SK-N-SH treated with all-trans-retinoic acid at 6 μM for 48 hours (cell line): Measurements from ENCODE around the gene TOPBP1.

Source experiments
- ATAC-seq: fragments of 200-7000 bp; cut with Tn5 transposase; 3 replicates; pipeline ENCODE4 v1.9.1; 2020; ENCODE audit warnings: mild to moderate bottlenecking, moderate library complexity
- ARNTL ChIP-seq: fragments of 450-650 bp; formaldehyde crosslinking; IDR thresholded peaks from 2 replicates; pipeline ENCODE4 v1.5.0; 2020; ENCODE audit warnings: low read depth, mild to moderate bottlenecking, moderate library complexity, borderline replicate concordance
- BACH2 ChIP-seq: fragments of 250-450 bp; sonication (Bioruptor Pico); IDR thresholded peaks from 2 replicates; pipeline ENCODE4 v1.9.0; 2021; ENCODE audit warnings: mild to moderate bottlenecking, borderline replicate concordance
- CREB5 ChIP-seq: fragments of 250-450 bp; sonication (Bioruptor Pico); IDR thresholded peaks from 2 replicates; pipeline ENCODE4 v1.5.1; 2020; ENCODE audit warnings: low read depth, mild to moderate bottlenecking, moderate library complexity
- CSDC2 ChIP-seq: fragments of 250-450 bp; sonication (Bioruptor Pico); IDR thresholded peaks from 2 replicates; pipeline ENCODE4 v1.5.0; 2020; ENCODE audit warnings: mild to moderate bottlenecking, moderate library complexity
- ESRRG ChIP-seq: fragments of 250-450 bp; sonication (Bioruptor Pico); IDR thresholded peaks from 2 replicates; pipeline ENCODE4 v1.6.1; 2021; ENCODE audit warnings: mild to moderate bottlenecking
- GLIS3 ChIP-seq: fragments of 250-450 bp; sonication (Bioruptor Pico); IDR thresholded peaks from 2 replicates; pipeline ENCODE4 v1.5.0; 2020; ENCODE audit warnings: mild to moderate bottlenecking, moderate library complexity
- ISL1 ChIP-seq: fragments of 250-450 bp; sonication (Bioruptor Pico); IDR thresholded peaks from 2 replicates; pipeline ENCODE4 v2.1.2; 2022; ENCODE audit warnings: mild to moderate bottlenecking, moderate library complexity
- TCF4 ChIP-seq: fragments of 250-450 bp; sonication (Bioruptor Pico); IDR thresholded peaks from 2 replicates; pipeline ENCODE4 v1.8.0; 2021; ENCODE audit warnings: mild to moderate bottlenecking, moderate library complexity, borderline replicate concordance
- TOX ChIP-seq: fragments of 250-450 bp; sonication (Bioruptor Pico); IDR thresholded peaks from 2 replicates; pipeline ENCODE4 v1.8.0; 2021; ENCODE audit warnings: mild to moderate bottlenecking, moderate library complexity, borderline replicate concordance
- TSHZ2 ChIP-seq: fragments of 250-450 bp; sonication (Bioruptor Pico); IDR thresholded peaks from 2 replicates; pipeline ENCODE4 v1.5.0; 2020; ENCODE audit warnings: mild to moderate bottlenecking, moderate library complexity
- ZC3H10 ChIP-seq: fragments of 250-450 bp; sonication (Bioruptor Pico); IDR thresholded peaks from 2 replicates; pipeline ENCODE4 v1.5.1; 2021; ENCODE audit warnings: mild to moderate bottlenecking, moderate library complexity
- ZFP3 ChIP-seq: fragments of 250-450 bp; sonication (Bioruptor Pico); IDR thresholded peaks from 2 replicates; pipeline ENCODE4 v1.5.0; 2020; ENCODE audit warnings: mild to moderate bottlenecking, moderate library complexity
- ZFP30 ChIP-seq: fragments of 450-650 bp; formaldehyde crosslinking; IDR thresholded peaks from 2 replicates; pipeline ENCODE4 v1.5.0; 2022; ENCODE audit warnings: mild to moderate bottlenecking, moderate library complexity
- ZNF565 ChIP-seq: fragments of 450-650 bp; formaldehyde crosslinking; conservative IDR thresholded peaks from 2 replicates; pipeline ENCODE4 v1.5.0; 2020; ENCODE audit warnings: low read depth, mild to moderate bottlenecking, moderate library complexity
- ZNF70 ChIP-seq: fragments of 450-650 bp; formaldehyde crosslinking; IDR thresholded peaks from 2 replicates; pipeline ENCODE4 v1.5.0; 2020; ENCODE audit warnings: mild to moderate bottlenecking, moderate library complexity
- ZNF8 ChIP-seq: fragments of 450-650 bp; formaldehyde crosslinking; IDR thresholded peaks from 2 replicates; pipeline ENCODE4 v1.5.0; 2020; ENCODE audit warnings: mild to moderate bottlenecking, moderate library complexity
- TF ChIP-seq, protein P1 (sequence below): fragments of 250-450 bp; sonication (Bioruptor Pico); IDR thresholded peaks from 2 replicates; pipeline ENCODE4 v1.8.0; 2021; ENCODE audit warnings: low read depth, mild to moderate bottlenecking, moderate library complexity, borderline replicate concordance
- TF ChIP-seq, protein P2 (sequence below): fragments of 250-450 bp; sonication (Bioruptor Pico); IDR thresholded peaks from 2 replicates; pipeline ENCODE4 v1.8.0; 2020; ENCODE audit warnings: mild to moderate bottlenecking, moderate library complexity, borderline replicate concordance

The TOPBP1 gene

GRCh38 chr3:133673746-133674145 is 12.0 kb upstream of the TOPBP1 start:
- no peak for ATAC-seq
- TF ChIP-seq ZC3H10 (CRISPR knock-in tag) (no peak), TCF4 (no peak), ZNF70 (CRISPR knock-in tag) (no peak), BACH2 (CRISPR knock-in tag) (no peak), ISL1 (CRISPR knock-in tag) (no peak), CSDC2 (CRISPR knock-in tag) (no peak), TSHZ2 (CRISPR knock-in tag) (no peak), TOX (CRISPR knock-in tag) (no peak)
- TF ChIP-seq, protein P1, sequence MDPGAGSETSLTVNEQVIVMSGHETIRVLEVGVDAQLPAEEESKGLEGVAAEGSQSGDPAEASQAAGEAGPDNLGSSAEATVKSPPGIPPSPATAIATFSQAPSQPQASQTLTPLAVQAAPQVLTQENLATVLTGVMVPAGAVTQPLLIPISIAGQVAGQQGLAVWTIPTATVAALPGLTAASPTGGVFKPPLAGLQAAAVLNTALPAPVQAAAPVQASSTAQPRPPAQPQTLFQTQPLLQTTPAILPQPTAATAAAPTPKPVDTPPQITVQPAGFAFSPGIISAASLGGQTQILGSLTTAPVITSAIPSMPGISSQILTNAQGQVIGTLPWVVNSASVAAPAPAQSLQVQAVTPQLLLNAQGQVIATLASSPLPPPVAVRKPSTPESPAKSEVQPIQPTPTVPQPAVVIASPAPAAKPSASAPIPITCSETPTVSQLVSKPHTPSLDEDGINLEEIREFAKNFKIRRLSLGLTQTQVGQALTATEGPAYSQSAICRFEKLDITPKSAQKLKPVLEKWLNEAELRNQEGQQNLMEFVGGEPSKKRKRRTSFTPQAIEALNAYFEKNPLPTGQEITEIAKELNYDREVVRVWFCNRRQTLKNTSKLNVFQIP (CRISPR knock-in tag) = no peak

DNA sequence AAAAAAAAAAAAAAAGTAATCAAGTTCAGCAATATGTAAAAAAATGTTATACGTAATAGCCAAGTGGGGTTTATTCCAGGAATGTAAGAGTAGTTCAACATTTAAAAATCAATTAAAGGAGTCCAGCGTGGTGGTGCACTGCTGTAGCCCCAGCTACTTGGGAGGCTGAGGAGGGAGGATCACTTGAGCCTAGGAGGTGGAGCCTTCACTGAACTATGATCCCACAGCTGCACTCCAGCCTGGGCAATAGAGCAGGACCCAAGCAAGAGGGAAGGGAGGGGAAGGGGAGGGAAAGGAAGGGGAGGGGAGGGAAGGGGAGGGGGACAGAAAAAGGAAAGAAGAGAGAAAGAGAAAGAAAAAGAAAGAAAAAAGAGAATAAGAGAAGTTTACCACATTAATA is 10.7 kb upstream of the TOPBP1 start:
- no peak for ATAC-seq
- TF ChIP-seq TOX (CRISPR knock-in tag) (no peak), ARNTL (CRISPR knock-in tag) (no peak)
- TF ChIP-seq, all 23 proteins: peak for 0

DNA sequence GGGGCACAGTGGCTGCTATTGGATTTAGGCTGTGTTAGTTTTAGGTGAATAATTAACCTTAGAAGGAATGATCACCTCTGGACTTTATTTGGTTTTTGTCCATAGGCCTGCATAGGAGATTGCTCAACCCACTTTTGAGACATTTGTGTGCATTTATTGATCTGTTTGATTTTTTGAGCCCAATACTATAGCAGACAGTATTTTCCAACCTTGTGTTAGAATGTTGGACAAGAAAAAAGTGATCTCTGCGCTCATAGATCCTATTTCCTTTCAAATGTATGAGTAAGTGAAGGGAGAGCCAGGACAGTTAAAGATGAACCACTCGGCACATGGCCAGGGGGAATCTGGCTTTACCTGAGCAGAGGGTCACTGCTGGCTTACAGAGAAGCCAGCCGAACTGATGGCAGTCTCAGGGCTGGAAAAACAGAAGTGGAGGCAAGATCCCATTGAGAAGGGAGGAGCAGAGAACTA is 8.8 kb upstream of the TOPBP1 start:
- no peak for ATAC-seq
- TF ChIP-seq, protein P2, sequence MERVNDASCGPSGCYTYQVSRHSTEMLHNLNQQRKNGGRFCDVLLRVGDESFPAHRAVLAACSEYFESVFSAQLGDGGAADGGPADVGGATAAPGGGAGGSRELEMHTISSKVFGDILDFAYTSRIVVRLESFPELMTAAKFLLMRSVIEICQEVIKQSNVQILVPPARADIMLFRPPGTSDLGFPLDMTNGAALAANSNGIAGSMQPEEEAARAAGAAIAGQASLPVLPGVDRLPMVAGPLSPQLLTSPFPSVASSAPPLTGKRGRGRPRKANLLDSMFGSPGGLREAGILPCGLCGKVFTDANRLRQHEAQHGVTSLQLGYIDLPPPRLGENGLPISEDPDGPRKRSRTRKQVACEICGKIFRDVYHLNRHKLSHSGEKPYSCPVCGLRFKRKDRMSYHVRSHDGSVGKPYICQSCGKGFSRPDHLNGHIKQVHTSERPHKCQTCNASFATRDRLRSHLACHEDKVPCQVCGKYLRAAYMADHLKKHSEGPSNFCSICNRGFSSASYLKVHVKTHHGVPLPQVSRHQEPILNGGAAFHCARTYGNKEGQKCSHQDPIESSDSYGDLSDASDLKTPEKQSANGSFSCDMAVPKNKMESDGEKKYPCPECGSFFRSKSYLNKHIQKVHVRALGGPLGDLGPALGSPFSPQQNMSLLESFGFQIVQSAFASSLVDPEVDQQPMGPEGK (CRISPR knock-in tag) = no peak
- TF ChIP-seq ZC3H10 (CRISPR knock-in tag) = no peak
- TF ChIP-seq, protein P1 (CRISPR knock-in tag) = no peak
- TF ChIP-seq CREB5 (CRISPR knock-in tag) = no peak
- no peak for TF ChIP-seq TCF4
- no peak for TF ChIP-seq GLIS3 (CRISPR knock-in tag)
- no peak for TF ChIP-seq ESRRG (CRISPR knock-in tag)
- no peak for TF ChIP-seq ARNTL (CRISPR knock-in tag)
- TF ChIP-seq, all 23 proteins: peak for 0

- TF ChIP-seq CSDC2 (CRISPR knock-in tag) = no peak
- no peak for TF ChIP-seq CREB5 (CRISPR knock-in tag)
- TF ChIP-seq ZFP3 (CRISPR knock-in tag) = no peak
- no peak for TF ChIP-seq ARNTL (CRISPR knock-in tag)
- no peak for TF ChIP-seq ZNF565 (CRISPR knock-in tag)
- TF ChIP-seq ZC3H10 (CRISPR knock-in tag) = no peak
- TF ChIP-seq ZFP30 (CRISPR knock-in tag) = no peak
- no peak for TF ChIP-seq ISL1 (CRISPR knock-in tag)
- TF ChIP-seq, protein P1 (CRISPR knock-in tag) = no peak
- no peak for TF ChIP-seq ZNF8 (CRISPR knock-in tag)
- no peak for ATAC-seq
Observed at GRCh38 chr3:133669949-133670524, 8.3 kb upstream of the TOPBP1 start.
